Fibroblast of the conjunctiva (primary cell): ENCODE measurements around the gene PKIB.
"Not testable (repeated sequence)": the region's sequence is repeated elsewhere in the genome, so short reads cannot be mapped to it uniquely, and the experiment has no call there.

Source experiments
- DNase-seq: peaks from one replicate; pipeline ENCODE4 v3.0.0-alpha.2; 2010; ENCODE audit warnings: low read depth

PKIB gene

DNA sequence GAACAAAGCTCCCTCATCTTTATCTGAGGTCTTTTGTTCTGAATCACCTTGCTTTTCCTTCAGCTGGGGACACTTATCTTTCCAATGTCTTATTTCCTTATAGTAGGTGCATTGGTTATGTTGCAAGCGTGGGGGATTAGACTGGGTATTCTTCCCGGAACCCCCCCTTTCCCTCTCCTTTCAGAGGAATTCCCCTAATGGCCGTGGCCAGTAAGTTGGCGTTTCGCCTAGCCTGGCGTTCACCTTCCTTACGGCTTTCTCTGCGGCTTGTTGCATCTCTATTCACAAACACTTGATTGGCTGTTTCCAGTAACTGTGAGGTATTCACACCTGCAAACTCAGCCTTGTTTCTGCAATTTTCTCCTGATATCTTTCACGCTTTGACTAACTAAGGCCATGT lies 136.5 kb downstream of the PKIB start:
- no peak for DNase-seq

DNA sequence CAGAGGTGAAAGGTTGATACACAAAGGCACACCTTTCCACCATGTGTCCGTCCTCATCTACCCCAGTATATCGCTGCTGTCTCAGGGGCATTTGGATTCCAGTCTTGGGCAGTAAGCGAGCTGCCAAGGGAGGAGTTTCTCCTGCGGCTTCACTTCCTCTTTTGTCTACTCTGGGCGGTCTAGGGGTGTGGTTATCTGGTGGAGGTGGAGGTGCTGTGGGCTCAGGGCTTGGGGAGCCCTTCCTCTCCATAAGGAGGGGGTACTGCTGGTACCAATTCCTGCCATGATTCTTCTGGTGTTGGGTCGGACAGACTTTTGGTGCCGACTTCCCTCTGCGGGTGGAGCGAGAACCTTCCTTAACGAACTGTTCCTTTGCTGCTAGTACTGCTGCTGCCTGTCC lies 137.4 kb downstream of the PKIB start:
- no peak for DNase-seq

DNA sequence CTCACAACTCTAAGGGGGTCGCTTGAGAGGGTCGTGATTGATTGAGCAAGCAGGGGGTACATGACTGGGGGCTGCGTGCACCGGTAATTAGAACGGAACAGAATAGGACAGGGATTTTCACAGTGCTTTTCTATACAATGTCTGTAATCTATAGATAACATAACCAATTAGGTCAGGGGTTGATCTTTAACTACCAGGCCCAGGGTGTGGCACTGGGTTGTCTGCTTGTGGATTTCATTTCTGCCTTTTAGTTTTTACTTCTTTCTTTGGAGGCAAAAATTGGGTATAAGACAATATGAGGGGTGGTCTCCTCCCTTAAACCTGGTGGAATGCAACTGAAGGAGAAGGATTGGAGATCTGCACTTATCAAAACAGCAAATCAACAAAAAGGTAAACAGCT lies 138.7 kb downstream of the PKIB start:
- not testable (repeated sequence) for DNase-seq

DNA sequence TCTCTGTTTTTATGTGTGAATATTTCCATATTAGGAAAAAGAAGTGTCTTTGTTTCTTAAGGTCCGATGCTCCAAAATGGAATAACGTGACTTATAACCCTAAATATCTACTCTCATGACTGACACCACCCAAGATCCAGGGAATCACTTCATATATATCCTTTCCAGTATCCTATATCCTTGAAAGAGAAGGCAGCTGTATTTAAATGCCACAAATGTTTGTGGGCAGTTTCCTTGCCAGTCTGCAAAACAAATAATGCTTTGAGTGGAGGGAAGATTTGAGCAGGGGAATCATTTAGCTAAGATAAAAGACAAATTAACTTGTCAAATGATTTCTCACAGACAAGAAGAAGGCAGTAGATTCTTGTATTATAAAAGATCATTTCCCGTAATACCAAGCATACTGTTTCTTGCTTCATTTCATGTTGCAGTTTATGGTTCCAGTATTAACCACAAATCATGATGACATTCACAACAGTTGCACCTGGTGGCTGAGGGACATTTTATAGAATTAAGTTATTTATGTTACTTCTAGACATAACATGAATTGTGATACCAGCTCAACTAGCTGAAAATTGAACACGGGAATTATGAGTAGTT lies 139.3 kb downstream of the PKIB start:
- no peak for DNase-seq

DNA sequence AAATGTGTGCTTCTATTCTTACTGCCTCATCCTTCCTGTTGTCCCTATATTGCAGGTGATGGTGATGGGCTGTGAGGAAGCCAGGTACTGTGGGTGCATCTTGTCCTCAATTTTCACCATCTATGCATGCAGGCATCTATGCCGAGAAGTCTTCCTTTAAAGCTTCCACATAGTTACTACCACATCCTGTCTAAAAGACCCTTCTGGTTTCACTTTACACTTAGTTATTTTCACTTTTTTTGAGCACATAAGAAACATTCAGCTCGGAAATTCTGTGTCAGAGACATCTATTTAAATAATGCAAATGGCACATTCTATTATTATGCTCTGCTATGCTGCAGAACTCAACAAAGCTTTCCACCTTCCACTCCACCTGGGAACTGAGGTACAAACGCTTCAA lies 141.1 kb downstream of the PKIB start:
- DNase-seq, result no peak

DNA sequence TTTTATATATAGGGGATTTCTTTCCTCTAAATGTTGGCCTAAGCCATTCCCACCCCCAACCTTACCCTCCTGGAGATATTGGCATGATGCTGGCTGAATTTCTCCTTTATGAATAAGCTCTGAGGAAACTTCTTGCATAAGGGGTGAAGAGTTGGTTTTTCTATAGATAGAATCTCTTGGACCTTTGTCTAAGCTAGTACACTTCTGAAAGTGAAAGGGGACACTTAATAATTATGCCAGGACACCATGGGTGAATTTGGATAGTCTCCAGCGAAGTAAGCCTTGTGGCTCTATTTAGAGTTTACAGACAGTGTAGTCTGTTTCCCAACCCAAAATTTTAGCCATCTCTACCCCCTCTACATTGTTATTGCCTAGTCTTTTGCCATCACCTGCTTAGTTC lies 142.3 kb downstream of the PKIB start:
- DNase-seq, result no peak

DNA sequence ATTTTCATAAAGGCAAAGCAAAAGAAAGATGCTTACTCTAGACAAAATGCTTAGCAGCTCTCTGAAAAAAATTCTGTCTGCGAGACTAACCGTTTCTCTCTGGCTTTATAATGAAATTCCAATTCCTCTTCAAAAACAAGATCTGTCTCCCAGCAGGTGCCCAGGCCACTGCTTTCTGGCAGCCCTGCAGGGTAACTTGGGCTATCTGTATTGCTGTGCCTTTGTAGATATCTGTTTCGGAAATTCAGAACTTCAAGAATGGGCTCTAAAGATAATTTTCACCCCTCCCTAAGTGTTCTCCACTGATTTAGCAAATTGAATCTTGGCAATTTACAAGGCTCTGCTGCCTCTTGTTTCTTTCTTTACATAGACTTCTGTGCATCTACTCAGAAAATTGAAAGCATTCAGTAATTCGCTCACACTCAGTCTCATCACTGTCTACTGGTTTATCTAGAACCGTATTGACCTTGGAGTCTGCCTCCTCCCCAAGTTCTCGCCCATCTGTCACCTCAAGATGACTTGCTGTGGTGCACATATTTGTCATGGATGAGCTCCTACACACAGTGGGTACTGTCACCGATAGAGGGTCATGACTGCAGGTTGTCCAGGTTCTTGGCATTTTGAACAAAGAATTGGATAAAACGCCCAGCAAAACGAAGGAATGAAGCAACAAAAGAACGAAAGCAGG lies 142.9 kb downstream of the PKIB start:
- DNase-seq, result no peak

DNA sequence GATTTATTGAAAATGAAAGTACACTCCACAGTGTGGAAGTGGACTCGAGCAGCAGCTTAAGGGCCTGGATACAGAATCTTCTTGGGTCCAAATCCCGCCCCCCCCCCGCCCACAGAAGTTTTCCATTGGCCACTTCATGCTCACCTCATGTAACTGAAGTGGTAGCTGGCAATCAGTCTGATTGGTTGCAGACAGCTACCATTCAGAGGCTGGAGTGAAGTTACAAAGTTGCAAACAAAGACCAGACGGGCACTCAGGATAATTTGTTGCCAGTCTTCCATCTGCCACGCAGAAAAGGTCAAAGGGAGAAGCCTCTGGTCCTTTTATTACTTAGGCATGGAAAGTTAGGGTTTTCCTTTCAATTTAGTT lies 143.5 kb downstream of the PKIB start:
- no peak for DNase-seq

DNA sequence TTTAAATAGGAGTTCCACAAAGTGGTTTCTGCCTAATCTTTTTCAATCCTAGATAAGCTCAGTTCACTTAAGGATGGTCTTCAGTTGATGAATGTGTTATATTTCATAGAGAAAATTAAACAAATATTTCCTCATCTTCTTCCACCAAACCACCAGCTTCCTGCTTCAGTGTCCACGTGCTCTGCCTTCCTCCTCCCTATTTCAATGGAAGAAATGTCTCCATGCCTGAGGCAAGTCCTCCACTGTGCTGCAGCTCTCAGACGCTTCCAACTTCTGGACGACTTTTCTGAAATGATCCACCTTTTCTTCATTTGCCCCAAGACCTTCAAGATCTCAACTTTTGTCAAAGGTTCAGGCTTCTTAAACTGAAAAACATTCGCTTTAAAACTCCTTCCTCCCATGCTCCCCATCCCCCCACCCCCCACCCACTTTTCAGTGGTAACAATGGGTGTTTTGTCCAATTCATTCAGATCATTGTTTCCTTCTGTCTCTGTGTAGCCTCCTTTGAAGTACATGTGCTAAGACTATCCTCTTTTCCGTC lies 144.1 kb downstream of the PKIB start:
- DNase-seq, result no peak

DNA sequence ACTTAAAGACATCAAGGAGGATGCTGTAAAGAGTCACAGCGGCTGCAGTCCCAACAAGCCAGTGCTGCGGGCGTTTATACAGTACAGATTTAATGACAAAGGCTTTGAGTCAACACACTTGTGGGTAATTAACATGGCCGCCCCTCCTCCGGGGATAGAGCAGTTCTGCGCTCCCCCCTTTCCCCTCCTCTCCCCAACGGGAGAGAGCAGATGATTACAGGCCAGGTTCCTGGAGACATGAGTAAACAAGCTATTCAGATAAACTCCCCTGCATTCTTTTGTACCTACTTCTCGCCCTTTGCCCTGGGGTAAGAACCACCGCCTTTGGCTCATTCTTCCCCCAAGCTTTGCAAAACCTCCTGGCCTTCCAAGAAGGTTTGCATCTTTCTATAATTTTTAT lies 145.7 kb downstream of the PKIB start:
- DNase-seq, result no peak

DNA sequence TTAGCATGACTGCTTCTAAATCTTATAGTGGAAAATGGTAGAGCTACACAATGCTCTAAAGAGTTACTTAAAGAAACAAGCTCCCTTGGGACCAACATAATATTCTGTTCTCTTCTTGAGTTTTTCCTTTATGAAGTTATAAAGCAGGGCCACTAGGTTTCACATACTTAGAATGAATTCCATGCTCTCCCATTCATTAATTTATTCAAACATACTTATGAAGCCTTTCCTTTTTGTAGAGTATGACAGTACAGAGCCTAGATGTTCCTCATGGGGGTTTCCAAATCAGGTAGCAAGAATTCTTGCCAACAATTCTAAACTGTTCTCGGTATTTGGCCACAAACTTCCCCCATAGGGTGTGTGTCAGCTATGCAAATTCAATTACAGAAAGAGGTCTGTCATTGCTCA lies 148.7 kb downstream of the PKIB start:
- no peak for DNase-seq

DNA sequence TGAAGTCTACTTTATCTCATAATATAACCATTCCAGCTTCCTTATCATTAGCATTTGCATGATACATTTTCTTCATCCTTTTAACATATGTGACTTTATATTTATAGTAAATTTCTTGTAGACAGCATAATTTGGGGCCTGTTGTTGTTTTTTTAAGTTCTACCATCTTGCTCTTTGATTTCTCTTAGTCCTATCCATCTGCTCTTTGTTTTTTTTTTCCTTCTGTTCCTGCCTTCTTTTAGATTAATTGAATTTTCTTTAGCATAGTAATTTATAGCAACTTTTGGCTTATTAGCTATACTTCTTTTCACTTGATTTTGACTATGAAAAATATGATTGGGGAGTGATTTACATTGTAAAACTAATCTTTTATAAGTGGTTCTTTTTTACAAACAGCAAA lies 150.1 kb downstream of the PKIB start:
- DNase-seq, result no peak

DNA sequence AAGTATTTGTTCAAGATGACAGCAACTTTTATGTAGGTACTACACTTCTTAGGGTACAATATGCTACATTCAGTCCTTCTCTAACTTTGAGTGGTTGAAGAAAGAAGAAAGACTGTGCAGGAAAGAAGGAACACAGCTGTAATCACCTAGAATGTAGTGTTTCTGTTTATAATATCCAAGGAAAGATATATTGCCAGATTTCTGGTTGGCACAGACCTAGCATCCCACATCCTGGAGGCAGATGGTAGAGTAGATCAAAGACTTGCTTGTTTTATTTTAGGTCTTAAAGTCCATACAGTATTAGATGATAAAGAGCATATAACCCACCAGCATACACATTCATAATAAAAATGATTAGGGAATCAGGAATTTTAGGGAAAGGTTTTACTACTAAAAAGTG lies 156.1 kb downstream of the PKIB start:
- no peak for DNase-seq

DNA sequence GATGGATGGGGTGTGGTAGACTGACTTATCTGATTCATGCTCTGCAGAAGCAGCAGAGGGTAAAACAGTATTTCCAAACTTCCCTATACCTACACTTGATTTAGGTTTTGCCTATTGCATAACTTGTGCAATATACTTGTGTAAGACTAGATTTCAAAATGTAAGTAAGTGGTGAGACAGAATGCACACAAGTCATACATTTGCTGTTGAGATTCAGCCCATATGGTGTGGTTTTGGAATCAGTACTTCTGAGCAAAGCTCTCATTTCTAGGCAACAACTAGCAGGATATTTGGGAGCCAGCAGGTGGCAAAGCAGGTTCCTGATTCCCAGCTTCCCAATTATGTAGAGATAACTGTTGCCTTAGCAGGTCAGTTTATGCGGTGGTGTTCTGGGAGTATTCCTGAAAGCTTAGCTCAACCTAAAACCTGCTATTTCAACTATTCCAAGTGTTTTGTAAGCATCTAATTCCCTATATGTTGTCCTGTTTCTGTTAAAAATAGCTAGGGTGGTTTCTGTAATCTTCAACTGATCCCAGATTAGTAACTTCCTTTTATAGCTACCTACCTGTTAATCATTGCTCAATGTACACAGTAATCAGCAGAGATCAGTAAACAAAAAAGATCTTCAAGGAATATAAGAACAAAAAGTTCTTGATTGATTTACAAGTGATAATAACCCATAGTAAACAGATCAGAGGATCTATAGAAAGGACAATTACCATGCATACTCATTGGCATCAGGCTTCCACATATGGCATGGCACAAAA lies 160.8 kb downstream of the PKIB start:
- no peak for DNase-seq

DNA sequence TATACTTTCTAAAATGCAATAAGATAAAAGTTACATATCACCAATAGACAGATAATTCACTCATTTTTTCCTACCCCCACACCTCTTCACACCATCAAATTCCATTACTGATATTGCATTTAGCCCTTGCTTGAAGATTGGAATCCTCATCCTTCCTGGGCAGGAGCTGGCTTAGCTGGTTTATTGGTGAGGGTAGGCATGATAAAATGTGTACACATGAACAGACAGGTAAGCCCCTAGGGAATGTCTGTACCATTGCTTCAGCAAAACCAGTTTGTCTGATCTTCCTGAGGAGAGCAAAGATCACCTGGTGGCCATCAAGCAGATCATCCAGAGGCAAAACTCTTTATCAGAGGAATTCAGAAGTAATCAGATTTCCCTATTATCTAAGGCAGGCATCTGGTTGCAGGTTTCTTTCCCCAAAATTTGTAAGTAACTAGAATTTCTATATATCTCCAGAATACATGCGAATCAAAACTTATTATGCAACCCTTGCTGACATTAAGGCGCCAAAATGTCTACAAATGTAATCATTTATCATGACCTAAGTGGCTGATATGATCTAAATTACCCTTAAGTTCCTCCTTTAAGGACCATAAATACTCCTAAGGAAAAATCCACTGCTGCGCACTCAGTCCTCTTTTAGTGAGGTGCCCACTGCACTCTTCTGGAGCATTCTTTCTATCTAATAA lies 162.7 kb downstream of the PKIB start:
- no peak for DNase-seq
